HEK293 (cell line): ENCODE results near the gene TCAP.

ENCODE experiments used
- EGR2 ChIP-seq: fragments of 450-650 bp; formaldehyde crosslinking; IDR thresholded peaks from 2 replicates; pipeline ENCODE4 v1.5.1; 2016; ENCODE audit warnings: low read depth, missing biosample characterization, missing genetic modification characterization
- FEZF1 ChIP-seq: fragments of 450-650 bp; formaldehyde crosslinking; IDR thresholded peaks from 2 replicates; pipeline ENCODE4 v1.5.1; 2016; ENCODE audit warnings: missing biosample characterization, missing genetic modification characterization
- HOXD13 ChIP-seq: sonication (generic); formaldehyde crosslinking; IDR thresholded peaks from 2 replicates; pipeline ENCODE4 v1.8.0; 2022; ENCODE audit warnings: missing genetic modification reagents, borderline replicate concordance
- SALL2 ChIP-seq: fragments of 450-650 bp; formaldehyde crosslinking; IDR thresholded peaks from 2 replicates; pipeline ENCODE4 v1.5.0; 2017; ENCODE audit warnings: missing biosample characterization, mild to moderate bottlenecking, missing genetic modification characterization, borderline replicate concordance
- SP2 ChIP-seq: fragments of 450-650 bp; formaldehyde crosslinking; IDR thresholded peaks from 2 replicates; pipeline ENCODE4 v1.5.1; 2016; ENCODE audit warnings: missing biosample characterization, missing genetic modification characterization
- YY1 ChIP-seq: fragments of 450-650 bp; formaldehyde crosslinking; IDR thresholded peaks from 2 replicates; pipeline ENCODE4 v1.5.1; 2018; ENCODE audit warnings: missing biosample characterization, missing genetic modification characterization
- ZBTB20 ChIP-seq: fragments of 450-650 bp; formaldehyde crosslinking; IDR thresholded peaks from 2 replicates; pipeline ENCODE4 v1.5.1; 2016; ENCODE audit warnings: missing biosample characterization, missing genetic modification characterization
- ZFP37 ChIP-seq: fragments of 450-650 bp; formaldehyde crosslinking; IDR thresholded peaks from 2 replicates; pipeline ENCODE4 v1.5.1; 2016; ENCODE audit warnings: missing biosample characterization, missing genetic modification characterization
- ZIC2 ChIP-seq: fragments of 450-650 bp; formaldehyde crosslinking; IDR thresholded peaks from 2 replicates; pipeline ENCODE4 v1.5.1; 2016; ENCODE audit warnings: missing biosample characterization, missing genetic modification characterization
- ZNF10 ChIP-seq: fragments of 450-650 bp; formaldehyde crosslinking; IDR thresholded peaks from 2 replicates; pipeline ENCODE4 v1.5.1; 2017; ENCODE audit warnings: missing biosample characterization, missing genetic modification characterization
- ZNF148 ChIP-seq: fragments of 450-650 bp; formaldehyde crosslinking; IDR thresholded peaks from 2 replicates; pipeline ENCODE4 v1.5.0; 2017; ENCODE audit warnings: missing biosample characterization, missing genetic modification characterization, borderline replicate concordance
- ZNF155 ChIP-seq: fragments of 450-650 bp; formaldehyde crosslinking; IDR thresholded peaks from 2 replicates; pipeline ENCODE4 v1.5.1; 2016; ENCODE audit warnings: missing biosample characterization, missing genetic modification characterization
- ZNF16 ChIP-seq: fragments of 450-650 bp; formaldehyde crosslinking; IDR thresholded peaks from 2 replicates; pipeline ENCODE4 v1.5.1; 2016; ENCODE audit warnings: low read depth, missing biosample characterization, missing genetic modification characterization
- ZNF211 ChIP-seq: fragments of 450-650 bp; formaldehyde crosslinking; IDR thresholded peaks from 2 replicates; pipeline ENCODE4 v1.5.1; 2016; ENCODE audit warnings: low read depth, missing biosample characterization, missing genetic modification characterization
- ZNF221 ChIP-seq: fragments of 450-650 bp; formaldehyde crosslinking; IDR thresholded peaks from 2 replicates; pipeline ENCODE4 v1.5.1; 2017; ENCODE audit warnings: missing biosample characterization, missing genetic modification characterization, borderline replicate concordance
- ZNF239 ChIP-seq: fragments of 450-650 bp; formaldehyde crosslinking; IDR thresholded peaks from 2 replicates; pipeline ENCODE4 v1.5.1; 2016; ENCODE audit warnings: missing biosample characterization, missing genetic modification characterization
- ZNF324 ChIP-seq: fragments of 450-650 bp; formaldehyde crosslinking; IDR thresholded peaks from 2 replicates; pipeline ENCODE4 v1.5.1; 2016; ENCODE audit warnings: missing biosample characterization, missing genetic modification characterization
- ZNF561 ChIP-seq: fragments of 450-650 bp; IDR thresholded peaks from 2 replicates; pipeline ENCODE4 v1.5.1; 2018; ENCODE audit warnings: missing biosample characterization, missing genetic modification characterization, borderline replicate concordance
- ZNF677 ChIP-seq: fragments of 450-650 bp; IDR thresholded peaks from 2 replicates; pipeline ENCODE4 v1.5.0; 2018; ENCODE audit warnings: missing biosample characterization, mild to moderate bottlenecking, missing genetic modification characterization, moderate library complexity
- ZNF707 ChIP-seq: fragments of 450-650 bp; formaldehyde crosslinking; IDR thresholded peaks from 2 replicates; pipeline ENCODE4 v1.5.1; 2016; ENCODE audit warnings: missing biosample characterization, missing genetic modification characterization
- ZNF785 ChIP-seq: fragments of 450-650 bp; formaldehyde crosslinking; IDR thresholded peaks from 2 replicates; pipeline ENCODE4 v1.5.1; 2016; ENCODE audit warnings: missing biosample characterization, missing genetic modification characterization
- ZNF791 ChIP-seq: fragments of 450-650 bp; formaldehyde crosslinking; IDR thresholded peaks from 2 replicates; pipeline ENCODE4 v1.5.1; 2016; ENCODE audit warnings: missing biosample characterization, missing genetic modification characterization
- ZNF792 ChIP-seq: fragments of 450-650 bp; formaldehyde crosslinking; IDR thresholded peaks from 2 replicates; pipeline ENCODE4 v1.5.1; 2016; ENCODE audit warnings: missing biosample characterization, missing genetic modification characterization
- TF ChIP-seq, protein P1 (sequence below): fragments of 450-650 bp; formaldehyde crosslinking; IDR thresholded peaks from 2 replicates; pipeline ENCODE4 v1.5.1; 2016; ENCODE audit warnings: missing biosample characterization, missing genetic modification characterization
- TF ChIP-seq, protein P2 (sequence below): fragments of 450-650 bp; formaldehyde crosslinking; IDR thresholded peaks from 2 replicates; pipeline ENCODE4 v1.5.1; 2016; ENCODE audit warnings: missing biosample characterization, missing genetic modification characterization
- TF ChIP-seq, protein P3 (sequence below): fragments of 450-650 bp; formaldehyde crosslinking; IDR thresholded peaks from 2 replicates; pipeline ENCODE4 v1.5.1; 2017; ENCODE audit warnings: missing biosample characterization, missing genetic modification characterization
- TF ChIP-seq, protein P4 (sequence below): sonication (generic); formaldehyde crosslinking; IDR thresholded peaks from 2 replicates; pipeline ENCODE4 v1.8.1; 2022; ENCODE audit warnings: mild to moderate bottlenecking, moderate library complexity, missing genetic modification reagents

Gene TCAP

GRCh38 chr17:39636927-39637736 lies 28.0 kb upstream of the TCAP start, which contains the start of gene STARD3 (continued):
- TF ChIP-seq ZNF10 (tag by site-specific recombination) (peak; percentile 44; the same call in 1 of the 2 replicates), FEZF1 (tag by site-specific recombination) (no peak), ZIC2 (peak; percentile 28; the same call in 1 of the 2 replicates), EGR2 (tag by site-specific recombination) (peak; percentile 57; the same call in 1 of the 2 replicates), ZNF148 (tag by site-specific recombination) (no peak; the same call in 1 of the 2 replicates), ZNF221 (peak; percentile 80; the same call in 1 of the 2 replicates), ZNF16 (tag by site-specific recombination) (no peak), ZNF239 (tag by site-specific recombination) (0 out of 2 replicates have a peak, but pooled peaks have one; percentile 51), SALL2 (tag by site-specific recombination) (no peak), SP2 (tag by site-specific recombination) (peak; percentile 96), YY1 (tag by site-specific recombination) (peak; percentile 64), ZBTB20 (tag by site-specific recombination) (peak; percentile 79; the same call in 1 of the 2 replicates), ZFP37 (tag by site-specific recombination) (peak; percentile 67), ZNF324 (tag by site-specific recombination) (no peak), ZNF791 (tag by site-specific recombination) (no peak), ZNF677 (tag by site-specific recombination) (no peak), ZNF211 (tag by site-specific recombination) (no peak), ZNF792 (tag by site-specific recombination) (no peak), ZNF561 (peak; percentile 87; the same call in 1 of the 2 replicates), ZNF707 (no peak), HOXD13 (CRISPR knock-in tag) (no peak), ZNF155 (no peak), ZNF785 (tag by site-specific recombination) (no peak)
- TF ChIP-seq, protein P1, sequence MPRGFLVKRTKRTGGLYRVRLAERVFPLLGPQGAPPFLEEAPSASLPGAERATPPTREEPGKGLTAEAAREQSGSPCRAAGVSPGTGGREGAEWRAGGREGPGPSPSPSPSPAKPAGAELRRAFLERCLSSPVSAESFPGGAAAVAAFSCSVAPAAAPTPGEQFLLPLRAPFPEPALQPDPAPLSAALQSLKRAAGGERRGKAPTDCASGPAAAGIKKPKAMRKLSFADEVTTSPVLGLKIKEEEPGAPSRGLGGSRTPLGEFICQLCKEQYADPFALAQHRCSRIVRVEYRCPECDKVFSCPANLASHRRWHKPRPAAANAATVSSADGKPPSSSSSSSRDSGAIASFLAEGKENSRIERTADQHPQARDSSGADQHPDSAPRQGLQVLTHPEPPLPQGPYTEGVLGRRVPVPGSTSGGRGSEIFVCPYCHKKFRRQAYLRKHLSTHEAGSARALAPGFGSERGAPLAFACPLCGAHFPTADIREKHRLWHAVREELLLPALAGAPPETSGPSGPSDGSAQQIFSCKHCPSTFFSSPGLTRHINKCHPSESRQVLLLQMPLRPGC (tag by site-specific recombination): peak; percentile 62
- TF ChIP-seq, protein P2, sequence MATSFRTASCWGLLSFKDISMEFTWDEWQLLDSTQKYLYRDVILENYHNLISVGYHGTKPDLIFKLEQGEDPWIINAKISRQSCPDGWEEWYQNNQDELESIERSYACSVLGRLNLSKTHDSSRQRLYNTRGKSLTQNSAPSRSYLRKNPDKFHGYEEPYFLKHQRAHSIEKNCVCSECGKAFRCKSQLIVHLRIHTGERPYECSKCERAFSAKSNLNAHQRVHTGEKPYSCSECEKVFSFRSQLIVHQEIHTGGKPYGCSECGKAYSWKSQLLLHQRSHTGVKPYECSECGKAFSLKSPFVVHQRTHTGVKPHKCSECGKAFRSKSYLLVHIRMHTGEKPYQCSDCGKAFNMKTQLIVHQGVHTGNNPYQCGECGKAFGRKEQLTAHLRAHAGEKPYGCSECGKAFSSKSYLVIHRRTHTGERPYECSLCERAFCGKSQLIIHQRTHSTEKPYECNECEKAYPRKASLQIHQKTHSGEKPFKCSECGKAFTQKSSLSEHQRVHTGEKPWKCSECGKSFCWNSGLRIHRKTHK (tag by site-specific recombination): no peak
- TF ChIP-seq, protein P3, sequence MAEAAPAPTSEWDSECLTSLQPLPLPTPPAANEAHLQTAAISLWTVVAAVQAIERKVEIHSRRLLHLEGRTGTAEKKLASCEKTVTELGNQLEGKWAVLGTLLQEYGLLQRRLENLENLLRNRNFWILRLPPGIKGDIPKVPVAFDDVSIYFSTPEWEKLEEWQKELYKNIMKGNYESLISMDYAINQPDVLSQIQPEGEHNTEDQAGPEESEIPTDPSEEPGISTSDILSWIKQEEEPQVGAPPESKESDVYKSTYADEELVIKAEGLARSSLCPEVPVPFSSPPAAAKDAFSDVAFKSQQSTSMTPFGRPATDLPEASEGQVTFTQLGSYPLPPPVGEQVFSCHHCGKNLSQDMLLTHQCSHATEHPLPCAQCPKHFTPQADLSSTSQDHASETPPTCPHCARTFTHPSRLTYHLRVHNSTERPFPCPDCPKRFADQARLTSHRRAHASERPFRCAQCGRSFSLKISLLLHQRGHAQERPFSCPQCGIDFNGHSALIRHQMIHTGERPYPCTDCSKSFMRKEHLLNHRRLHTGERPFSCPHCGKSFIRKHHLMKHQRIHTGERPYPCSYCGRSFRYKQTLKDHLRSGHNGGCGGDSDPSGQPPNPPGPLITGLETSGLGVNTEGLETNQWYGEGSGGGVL (tag by site-specific recombination): peak; percentile 33; the same call in 1 of the 2 replicates
- TF ChIP-seq, protein P4, sequence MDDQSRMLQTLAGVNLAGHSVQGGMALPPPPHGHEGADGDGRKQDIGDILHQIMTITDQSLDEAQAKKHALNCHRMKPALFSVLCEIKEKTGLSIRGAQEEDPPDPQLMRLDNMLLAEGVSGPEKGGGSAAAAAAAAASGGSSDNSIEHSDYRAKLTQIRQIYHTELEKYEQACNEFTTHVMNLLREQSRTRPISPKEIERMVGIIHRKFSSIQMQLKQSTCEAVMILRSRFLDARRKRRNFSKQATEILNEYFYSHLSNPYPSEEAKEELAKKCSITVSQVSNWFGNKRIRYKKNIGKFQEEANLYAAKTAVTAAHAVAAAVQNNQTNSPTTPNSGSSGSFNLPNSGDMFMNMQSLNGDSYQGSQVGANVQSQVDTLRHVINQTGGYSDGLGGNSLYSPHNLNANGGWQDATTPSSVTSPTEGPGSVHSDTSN (CRISPR knock-in tag): peak; percentile 61; the same call in 1 of the 2 replicates
